K562 (cell line): ENCODE data around the gene WDR18. TPM values are rescaled to one million over a fixed set of nuclear protein-coding genes. Genes with fewer than 3 reads are reported as not detected.

Source experiments
- KDM1A ChIP-seq, 2 experiments: fragments of 450-650 bp; IDR thresholded peaks; 2 replicates each; pipeline ENCODE4 v1.6.1; 2016; ENCODE audit warnings: mild to moderate bottlenecking in 2 of 2
- ZBTB7A ChIP-seq: IDR thresholded peaks from 2 replicates; pipeline ENCODE4 v1.6.1; 2011; ENCODE audit warnings: low read depth, mild to moderate bottlenecking, low read length, moderate library complexity, borderline replicate concordance; ENCODE audit not compliant: control insufficient read depth
- polyA plus RNA-seq, 8 experiments: library from polyadenylated mRNA; depleted of rRNA in 4 of 8; stranded (reverse) in 5 of 8; unstranded in 3 of 8; fragments of >200 nt; fragmentation: Nextera tagmentation in 2 of 8; fragmentation: Illumina TruSeq in 1 of 8; extraction: Ambion mirVana in 2 of 8; extraction: Trizol in 1 of 8; gene quantifications; 2 replicates each; pipeline versions ENCODE4 v1.2.1 to v1.2.3, GENCODE V29; 2011 to 2014; ENCODE audit warnings: inconsistent platforms in 1 of 8, missing spikeins in 1 of 8
- total RNA-seq, 7 experiments: library from RNA; depleted of rRNA in 6 of 7; stranded (reverse); fragments of >200 nt in 6 of 7; fragmentation: Illumina TruSeq in 2 of 7; extraction: Trizol in 2 of 7; gene quantifications; 2 replicates each; pipeline versions ENCODE4 v1.2.1 to v1.2.3, GENCODE V29; 2011 to 2021; ENCODE audit warnings: low replicate concordance in 1 of 7
- TF ChIP-seq, protein P1 (sequence below): fragments of 450-650 bp; IDR thresholded peaks from 2 replicates; pipeline ENCODE4 v1.6.1; 2016; ENCODE audit warnings: mild to moderate bottlenecking, moderate library complexity
- TF ChIP-seq, protein P2 (sequence below): sonication (generic); formaldehyde crosslinking; IDR thresholded peaks from 2 replicates; pipeline ENCODE4 v1.5.0; 2020; ENCODE audit warnings: missing genetic modification reagents
- TF ChIP-seq, protein P3 (sequence below): sonication (generic); formaldehyde crosslinking; IDR thresholded peaks from 2 replicates; pipeline ENCODE4 v1.8.0; 2022; ENCODE audit warnings: mild to moderate bottlenecking, missing genetic modification reagents, borderline replicate concordance
- TF ChIP-seq, protein P4 (sequence below): sonication (generic); formaldehyde crosslinking; IDR thresholded peaks from 2 replicates; pipeline ENCODE4 v1.8.0; 2023; ENCODE audit warnings: mild to moderate bottlenecking, missing genetic modification reagents
- TF ChIP-seq, protein P5 (sequence below): IDR thresholded peaks from 2 replicates; pipeline ENCODE4 v1.6.1; 2012; ENCODE audit warnings: low read depth, low read length, improper control_type of control experiment, borderline replicate concordance

WDR18 gene
- total and polyA plus RNA-seq, 9 of the 15 experiments (the other 6 are each of a cell fraction or from before 2014, with no cell fraction given) = 0.65 to 181 (median 30.1) TPM

DNA sequence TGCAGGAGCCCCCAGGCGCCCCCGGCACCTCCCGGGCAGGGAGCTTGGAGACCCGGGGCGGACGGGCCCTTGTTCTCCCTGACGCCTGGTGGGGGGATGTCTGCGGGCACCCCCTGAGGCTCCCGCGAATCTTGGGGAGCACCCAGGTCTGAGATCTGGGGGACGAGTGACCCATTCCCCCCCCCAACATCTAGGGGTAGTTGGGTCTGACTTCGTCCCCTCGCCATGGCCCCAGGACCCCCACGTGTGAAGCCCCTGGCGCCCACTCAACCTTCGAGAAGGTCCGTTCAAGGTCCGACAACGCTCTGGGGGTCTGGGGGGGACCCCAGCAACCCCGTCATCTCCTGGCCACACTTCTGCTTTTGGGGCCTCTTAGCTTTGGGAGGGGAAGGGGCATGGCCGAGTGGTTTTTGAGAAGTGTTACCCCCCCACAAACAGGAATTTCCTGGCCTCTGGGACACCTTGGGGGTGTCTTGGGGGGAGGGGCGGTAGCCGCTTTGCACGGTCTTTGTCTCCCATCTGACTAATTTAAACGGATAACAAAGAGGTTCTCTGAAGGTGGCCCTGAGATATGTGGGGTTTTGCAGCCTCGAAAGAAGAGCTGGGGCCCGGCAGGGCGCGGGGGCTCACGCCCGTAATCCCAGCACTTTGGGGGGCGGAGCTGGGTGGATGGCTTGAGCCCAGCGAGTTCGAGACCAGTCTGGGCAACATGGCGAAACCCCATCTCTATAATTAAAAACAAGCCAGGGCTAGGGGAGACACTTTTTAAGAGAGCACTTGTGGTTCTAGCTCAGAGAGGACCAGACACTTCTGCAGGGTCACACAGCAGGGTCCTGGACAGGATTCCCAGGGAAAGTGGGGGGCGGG is 42.9 kb downstream of the WDR18 start (continued):
- TF ChIP-seq, protein P1, sequence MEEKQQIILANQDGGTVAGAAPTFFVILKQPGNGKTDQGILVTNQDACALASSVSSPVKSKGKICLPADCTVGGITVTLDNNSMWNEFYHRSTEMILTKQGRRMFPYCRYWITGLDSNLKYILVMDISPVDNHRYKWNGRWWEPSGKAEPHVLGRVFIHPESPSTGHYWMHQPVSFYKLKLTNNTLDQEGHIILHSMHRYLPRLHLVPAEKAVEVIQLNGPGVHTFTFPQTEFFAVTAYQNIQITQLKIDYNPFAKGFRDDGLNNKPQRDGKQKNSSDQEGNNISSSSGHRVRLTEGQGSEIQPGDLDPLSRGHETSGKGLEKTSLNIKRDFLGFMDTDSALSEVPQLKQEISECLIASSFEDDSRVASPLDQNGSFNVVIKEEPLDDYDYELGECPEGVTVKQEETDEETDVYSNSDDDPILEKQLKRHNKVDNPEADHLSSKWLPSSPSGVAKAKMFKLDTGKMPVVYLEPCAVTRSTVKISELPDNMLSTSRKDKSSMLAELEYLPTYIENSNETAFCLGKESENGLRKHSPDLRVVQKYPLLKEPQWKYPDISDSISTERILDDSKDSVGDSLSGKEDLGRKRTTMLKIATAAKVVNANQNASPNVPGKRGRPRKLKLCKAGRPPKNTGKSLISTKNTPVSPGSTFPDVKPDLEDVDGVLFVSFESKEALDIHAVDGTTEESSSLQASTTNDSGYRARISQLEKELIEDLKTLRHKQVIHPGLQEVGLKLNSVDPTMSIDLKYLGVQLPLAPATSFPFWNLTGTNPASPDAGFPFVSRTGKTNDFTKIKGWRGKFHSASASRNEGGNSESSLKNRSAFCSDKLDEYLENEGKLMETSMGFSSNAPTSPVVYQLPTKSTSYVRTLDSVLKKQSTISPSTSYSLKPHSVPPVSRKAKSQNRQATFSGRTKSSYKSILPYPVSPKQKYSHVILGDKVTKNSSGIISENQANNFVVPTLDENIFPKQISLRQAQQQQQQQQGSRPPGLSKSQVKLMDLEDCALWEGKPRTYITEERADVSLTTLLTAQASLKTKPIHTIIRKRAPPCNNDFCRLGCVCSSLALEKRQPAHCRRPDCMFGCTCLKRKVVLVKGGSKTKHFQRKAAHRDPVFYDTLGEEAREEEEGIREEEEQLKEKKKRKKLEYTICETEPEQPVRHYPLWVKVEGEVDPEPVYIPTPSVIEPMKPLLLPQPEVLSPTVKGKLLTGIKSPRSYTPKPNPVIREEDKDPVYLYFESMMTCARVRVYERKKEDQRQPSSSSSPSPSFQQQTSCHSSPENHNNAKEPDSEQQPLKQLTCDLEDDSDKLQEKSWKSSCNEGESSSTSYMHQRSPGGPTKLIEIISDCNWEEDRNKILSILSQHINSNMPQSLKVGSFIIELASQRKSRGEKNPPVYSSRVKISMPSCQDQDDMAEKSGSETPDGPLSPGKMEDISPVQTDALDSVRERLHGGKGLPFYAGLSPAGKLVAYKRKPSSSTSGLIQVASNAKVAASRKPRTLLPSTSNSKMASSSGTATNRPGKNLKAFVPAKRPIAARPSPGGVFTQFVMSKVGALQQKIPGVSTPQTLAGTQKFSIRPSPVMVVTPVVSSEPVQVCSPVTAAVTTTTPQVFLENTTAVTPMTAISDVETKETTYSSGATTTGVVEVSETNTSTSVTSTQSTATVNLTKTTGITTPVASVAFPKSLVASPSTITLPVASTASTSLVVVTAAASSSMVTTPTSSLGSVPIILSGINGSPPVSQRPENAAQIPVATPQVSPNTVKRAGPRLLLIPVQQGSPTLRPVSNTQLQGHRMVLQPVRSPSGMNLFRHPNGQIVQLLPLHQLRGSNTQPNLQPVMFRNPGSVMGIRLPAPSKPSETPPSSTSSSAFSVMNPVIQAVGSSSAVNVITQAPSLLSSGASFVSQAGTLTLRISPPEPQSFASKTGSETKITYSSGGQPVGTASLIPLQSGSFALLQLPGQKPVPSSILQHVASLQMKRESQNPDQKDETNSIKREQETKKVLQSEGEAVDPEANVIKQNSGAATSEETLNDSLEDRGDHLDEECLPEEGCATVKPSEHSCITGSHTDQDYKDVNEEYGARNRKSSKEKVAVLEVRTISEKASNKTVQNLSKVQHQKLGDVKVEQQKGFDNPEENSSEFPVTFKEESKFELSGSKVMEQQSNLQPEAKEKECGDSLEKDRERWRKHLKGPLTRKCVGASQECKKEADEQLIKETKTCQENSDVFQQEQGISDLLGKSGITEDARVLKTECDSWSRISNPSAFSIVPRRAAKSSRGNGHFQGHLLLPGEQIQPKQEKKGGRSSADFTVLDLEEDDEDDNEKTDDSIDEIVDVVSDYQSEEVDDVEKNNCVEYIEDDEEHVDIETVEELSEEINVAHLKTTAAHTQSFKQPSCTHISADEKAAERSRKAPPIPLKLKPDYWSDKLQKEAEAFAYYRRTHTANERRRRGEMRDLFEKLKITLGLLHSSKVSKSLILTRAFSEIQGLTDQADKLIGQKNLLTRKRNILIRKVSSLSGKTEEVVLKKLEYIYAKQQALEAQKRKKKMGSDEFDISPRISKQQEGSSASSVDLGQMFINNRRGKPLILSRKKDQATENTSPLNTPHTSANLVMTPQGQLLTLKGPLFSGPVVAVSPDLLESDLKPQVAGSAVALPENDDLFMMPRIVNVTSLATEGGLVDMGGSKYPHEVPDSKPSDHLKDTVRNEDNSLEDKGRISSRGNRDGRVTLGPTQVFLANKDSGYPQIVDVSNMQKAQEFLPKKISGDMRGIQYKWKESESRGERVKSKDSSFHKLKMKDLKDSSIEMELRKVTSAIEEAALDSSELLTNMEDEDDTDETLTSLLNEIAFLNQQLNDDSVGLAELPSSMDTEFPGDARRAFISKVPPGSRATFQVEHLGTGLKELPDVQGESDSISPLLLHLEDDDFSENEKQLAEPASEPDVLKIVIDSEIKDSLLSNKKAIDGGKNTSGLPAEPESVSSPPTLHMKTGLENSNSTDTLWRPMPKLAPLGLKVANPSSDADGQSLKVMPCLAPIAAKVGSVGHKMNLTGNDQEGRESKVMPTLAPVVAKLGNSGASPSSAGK = 0 out of 2 replicates have a peak, but pooled peaks have one; percentile 8
- peak; percentile 44 to 80 for TF ChIP-seq KDM1A (IDR thresholded peaks at IDR 0.05)
- TF ChIP-seq, protein P2, sequence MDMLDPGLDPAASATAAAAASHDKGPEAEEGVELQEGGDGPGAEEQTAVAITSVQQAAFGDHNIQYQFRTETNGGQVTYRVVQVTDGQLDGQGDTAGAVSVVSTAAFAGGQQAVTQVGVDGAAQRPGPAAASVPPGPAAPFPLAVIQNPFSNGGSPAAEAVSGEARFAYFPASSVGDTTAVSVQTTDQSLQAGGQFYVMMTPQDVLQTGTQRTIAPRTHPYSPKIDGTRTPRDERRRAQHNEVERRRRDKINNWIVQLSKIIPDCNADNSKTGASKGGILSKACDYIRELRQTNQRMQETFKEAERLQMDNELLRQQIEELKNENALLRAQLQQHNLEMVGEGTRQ = no peak
- TF ChIP-seq ZBTB7A = peak; percentile 91
- TF ChIP-seq, protein P3, sequence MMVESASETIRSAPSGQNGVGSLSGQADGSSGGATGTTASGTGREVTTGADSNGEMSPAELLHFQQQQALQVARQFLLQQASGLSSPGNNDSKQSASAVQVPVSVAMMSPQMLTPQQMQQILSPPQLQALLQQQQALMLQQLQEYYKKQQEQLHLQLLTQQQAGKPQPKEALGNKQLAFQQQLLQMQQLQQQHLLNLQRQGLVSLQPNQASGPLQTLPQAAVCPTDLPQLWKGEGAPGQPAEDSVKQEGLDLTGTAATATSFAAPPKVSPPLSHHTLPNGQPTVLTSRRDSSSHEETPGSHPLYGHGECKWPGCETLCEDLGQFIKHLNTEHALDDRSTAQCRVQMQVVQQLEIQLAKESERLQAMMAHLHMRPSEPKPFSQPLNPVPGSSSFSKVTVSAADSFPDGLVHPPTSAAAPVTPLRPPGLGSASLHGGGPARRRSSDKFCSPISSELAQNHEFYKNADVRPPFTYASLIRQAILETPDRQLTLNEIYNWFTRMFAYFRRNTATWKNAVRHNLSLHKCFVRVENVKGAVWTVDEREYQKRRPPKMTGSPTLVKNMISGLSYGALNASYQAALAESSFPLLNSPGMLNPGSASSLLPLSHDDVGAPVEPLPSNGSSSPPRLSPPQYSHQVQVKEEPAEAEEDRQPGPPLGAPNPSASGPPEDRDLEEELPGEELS (CRISPR knock-in tag) = peak; percentile 52; the same call in 1 of the 2 replicates
- TF ChIP-seq, protein P4, sequence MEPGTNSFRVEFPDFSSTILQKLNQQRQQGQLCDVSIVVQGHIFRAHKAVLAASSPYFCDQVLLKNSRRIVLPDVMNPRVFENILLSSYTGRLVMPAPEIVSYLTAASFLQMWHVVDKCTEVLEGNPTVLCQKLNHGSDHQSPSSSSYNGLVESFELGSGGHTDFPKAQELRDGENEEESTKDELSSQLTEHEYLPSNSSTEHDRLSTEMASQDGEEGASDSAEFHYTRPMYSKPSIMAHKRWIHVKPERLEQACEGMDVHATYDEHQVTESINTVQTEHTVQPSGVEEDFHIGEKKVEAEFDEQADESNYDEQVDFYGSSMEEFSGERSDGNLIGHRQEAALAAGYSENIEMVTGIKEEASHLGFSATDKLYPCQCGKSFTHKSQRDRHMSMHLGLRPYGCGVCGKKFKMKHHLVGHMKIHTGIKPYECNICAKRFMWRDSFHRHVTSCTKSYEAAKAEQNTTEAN (CRISPR knock-in tag) = no peak
- TF ChIP-seq, protein P5, sequence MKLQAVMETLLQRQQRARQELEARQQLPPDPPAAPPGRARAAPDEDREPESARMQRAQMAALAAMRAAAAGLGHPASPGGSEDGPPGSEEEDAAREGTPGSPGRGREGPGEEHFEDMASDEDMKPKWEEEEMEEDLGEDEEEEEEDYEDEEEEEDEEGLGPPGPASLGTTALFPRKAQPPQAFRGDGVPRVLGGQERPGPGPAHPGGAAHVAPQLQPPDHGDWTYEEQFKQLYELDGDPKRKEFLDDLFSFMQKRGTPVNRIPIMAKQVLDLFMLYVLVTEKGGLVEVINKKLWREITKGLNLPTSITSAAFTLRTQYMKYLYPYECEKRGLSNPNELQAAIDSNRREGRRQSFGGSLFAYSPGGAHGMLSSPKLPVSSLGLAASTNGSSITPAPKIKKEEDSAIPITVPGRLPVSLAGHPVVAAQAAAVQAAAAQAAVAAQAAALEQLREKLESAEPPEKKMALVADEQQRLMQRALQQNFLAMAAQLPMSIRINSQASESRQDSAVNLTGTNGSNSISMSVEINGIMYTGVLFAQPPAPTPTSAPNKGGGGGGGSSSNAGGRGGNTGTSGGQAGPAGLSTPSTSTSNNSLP = no peak
